Right lobe of liver (tissue), 4 donors: ENCODE measurements around the gene KIAA2012.

Experiments
- CTCF ChIP-seq, 4 donors: fragments of 200-600 bp in 3 of 4; fragments of 450-650 bp in 1 of 4; IDR thresholded peaks; one replicate each; pipeline versions ENCODE4 v1.5.1 to v1.8.0; 2016 to 2022; ENCODE audit warnings: antibody characterized with exemption in 4 of 4, mild to moderate bottlenecking in 2 of 4
- POLR2A ChIP-seq: fragments of 450-650 bp; IDR thresholded peaks from one replicate; pipeline ENCODE4 v1.6.1; 2017; ENCODE audit warnings: antibody characterized with exemption, mild to moderate bottlenecking
- donor health status: DM: no; HTN: no; CAD: no.
- donor health status: DM: no; HTN: no; CAD: no.
- donor health status: DM: no; HTN: yes; CAD: no.

- TF ChIP-seq CTCF (IDR thresholded peaks at IDR 0.05) = no peak
- no peak for TF ChIP-seq POLR2A
Measured at GRCh38 chr2:202109737-202110184, 36.7 kb downstream of the KIAA2012 start.
